G401.6 (cell line): ENCODE results near the gene ITGA11.

Experiments used
- FAIRE-seq: peaks from 2 replicates; lab custom pipeline; 2012; peaks lifted over from hg19 to GRCh38; lab: Jason Lieb, UNC

Gene ITGA11

DNA sequence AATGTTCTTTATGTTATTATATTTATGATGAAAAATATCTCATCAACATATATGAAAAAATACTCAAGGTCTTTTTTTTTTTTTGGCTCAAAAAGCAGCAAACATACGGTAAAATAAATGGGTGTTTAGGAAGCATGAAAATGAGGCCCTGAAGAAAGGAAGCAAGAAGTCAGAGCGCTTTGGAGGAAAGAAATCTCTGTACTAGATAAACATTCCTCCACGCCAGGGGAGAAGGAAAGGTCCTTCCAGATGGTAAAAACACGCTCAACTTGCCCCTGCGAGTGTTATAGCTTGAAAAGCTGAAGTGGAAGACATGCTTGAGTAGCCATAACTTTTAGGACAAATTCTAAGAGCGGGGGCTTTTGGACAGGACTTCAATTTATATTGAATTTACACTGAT, 101.5 kb downstream of the ITGA11 start:
- FAIRE-seq = no peak

GRCh38 chr15:68328964-68329363, 103.0 kb downstream of the ITGA11 start:
- FAIRE-seq = no peak

- FAIRE-seq = no peak
These were observed 103.5 kb downstream of the ITGA11 start for GRCh38 chr15:68328443-68328842.

DNA sequence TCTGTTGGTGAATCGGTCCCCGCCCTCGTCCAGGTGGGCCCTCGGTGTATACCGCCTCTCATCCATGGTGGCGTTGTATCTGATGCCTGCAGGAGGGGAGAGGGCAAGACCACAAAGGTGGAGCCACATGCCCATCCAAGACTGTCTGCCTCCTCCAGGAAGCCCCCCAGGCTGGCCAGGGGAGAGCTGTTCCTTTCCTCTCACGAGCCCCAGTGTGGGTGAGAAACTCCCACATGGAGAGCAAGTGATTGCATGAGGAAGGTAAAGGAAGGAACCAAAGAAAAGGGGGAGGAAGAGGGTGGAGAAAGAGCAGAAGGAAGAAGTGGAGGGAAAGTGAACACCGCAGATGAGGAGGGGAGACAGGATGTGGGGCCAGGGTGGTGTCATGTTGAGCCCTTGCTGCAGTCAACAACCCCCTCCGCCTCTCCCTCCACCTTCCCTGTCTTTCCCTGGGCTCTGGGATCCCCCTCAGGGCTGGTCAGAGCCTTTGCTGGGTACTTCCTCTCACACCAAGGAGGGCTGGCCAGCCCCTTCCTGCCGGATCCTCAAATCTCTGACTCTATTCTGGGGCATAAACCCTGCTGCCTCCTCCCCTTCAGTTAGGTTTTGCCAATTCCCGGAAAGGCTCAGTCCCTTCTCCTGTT, 105.1 kb downstream of the ITGA11 start:
- FAIRE-seq = no peak

DNA sequence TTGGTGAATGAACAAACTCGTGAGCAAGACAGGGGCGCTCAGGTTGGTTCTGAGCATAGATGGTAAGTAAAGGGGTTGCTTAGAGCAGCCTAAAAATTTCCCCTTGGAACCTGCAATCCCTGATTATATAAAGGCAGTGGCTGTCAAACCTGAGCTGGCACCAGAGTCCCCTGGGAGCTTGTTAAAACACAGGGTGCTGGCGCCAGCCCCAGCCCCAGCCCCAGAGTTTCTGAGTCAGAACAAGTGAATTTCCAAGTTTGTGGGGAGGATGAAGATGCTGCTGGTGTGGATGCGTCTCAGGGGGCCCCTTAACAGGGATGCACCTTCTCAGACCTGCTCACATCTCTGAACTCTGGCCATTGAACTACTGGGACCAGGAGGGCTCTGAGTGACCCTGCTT, 106.2 kb downstream of the ITGA11 start:
- FAIRE-seq = no peak

- no peak for FAIRE-seq
These were observed 109.2 kb downstream of the ITGA11 start for GRCh38 chr15:68322796-68323195.

DNA sequence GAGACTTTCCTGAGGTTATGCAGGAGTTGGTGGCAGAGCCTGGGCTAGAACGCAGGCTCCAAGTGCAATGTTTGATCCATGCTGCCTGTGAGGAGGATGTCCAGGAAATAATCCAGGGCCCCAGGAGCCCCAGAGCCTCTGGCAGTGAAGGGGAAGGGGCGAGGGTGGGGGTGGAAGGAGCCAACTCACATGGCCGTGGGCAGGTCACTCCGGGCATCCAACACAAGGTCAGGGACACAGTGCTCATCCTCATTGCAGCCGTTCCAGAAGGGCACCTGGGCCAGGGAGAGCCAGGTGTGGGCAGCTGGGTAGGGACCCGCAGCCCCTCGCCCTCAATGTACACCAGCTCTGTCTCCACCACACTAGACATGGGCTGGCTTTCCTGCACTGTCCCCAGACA, 110.7 kb downstream of the ITGA11 start:
- FAIRE-seq = no peak

- FAIRE-seq = no peak
These were observed 112.0 kb downstream of the ITGA11 start for GRCh38 chr15:68319997-68320396.

- FAIRE-seq = no peak
These were observed 112.7 kb downstream of the ITGA11 start for GRCh38 chr15:68318931-68319909.

GRCh38 chr15:68318008-68318835, 113.7 kb downstream of the ITGA11 start:
- no peak for FAIRE-seq

GRCh38 chr15:68317281-68318007, 114.5 kb downstream of the ITGA11 start:
- no peak for FAIRE-seq

DNA sequence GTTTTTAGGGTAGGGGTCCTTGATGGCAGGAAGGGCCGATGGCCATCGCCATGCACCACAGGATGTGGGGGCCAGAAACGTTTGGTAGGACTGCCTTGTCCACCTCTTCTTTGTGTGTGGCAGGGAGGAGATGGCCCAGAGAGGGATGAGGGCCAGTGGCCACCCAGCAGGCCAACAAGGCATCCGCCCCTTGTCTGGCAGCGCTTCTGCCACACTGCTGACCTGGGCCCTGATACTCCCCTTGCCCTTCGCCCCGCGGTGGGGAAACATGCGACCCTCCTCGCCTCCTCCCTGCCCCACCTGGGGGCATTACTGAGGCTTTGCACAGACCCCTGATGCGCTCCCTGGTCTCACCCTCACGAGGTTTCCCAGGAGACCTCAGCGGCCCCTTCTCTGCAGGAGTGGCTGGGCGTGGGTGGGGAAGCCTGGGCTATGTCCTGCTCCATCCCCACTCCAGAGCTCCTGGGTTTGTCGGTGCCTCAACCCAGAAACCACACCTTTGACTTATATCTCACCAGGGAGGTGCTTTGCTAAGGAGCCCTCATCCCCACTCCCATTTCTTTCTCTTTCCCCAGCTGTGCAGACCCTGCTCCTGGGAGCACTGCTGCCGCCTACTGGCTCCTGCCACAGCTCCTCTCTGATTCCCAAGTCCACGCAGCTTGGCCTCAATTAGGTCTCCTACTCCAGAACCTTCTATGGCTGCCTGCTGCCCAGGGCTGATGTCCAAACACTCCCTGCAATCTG, 115.7 kb downstream of the ITGA11 start:
- no peak for FAIRE-seq

DNA sequence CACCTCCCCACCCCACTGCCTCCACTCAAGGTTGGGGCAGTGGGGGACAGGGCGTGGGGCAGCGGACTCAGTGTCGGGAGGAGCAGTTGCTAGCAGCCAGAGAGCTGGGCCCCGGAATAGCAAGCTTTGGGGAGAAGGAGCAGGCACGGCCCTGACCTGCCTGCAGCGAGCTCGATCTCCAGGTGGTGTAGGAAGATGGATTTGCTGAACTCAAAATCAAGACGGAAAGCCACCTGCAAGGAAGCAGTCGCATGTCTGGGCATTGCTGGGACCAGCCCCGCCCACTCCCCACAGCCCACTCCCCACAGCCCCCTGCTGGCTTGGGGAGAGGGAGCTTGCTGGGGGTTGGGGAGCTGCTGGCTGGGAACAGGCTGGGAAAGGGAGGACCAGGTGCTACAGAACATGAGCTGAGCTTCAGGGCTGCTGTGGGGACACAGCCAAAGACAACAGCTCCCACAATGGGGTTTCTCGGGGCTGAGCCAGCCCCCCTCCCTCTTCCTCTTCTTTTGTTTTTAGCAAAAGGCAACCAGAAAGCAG, 116.4 kb downstream of the ITGA11 start:
- no peak for FAIRE-seq

GRCh38 chr15:68315035-68315434, 116.9 kb downstream of the ITGA11 start:
- FAIRE-seq = no peak

DNA sequence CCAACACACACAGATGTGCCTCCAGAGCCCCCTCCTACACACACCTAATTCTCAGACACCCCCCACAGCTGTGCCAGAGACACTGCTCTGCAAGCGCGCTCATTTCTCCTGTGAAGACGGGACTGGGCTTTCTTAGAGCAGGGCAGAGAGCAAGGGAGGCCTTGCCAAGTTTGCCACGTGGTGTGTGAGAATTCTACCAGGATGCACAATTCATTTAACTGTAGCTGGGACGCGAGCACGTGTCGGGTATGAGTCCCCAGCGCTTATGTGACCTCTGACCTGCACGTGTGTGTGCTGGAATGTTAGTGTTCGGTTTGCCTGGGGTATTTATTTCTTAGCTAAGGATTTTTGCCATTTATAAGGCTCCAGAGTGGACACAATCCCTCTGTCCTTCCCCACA, 117.4 kb downstream of the ITGA11 start:
- no peak for FAIRE-seq

GRCh38 chr15:68313501-68314410, 118.2 kb downstream of the ITGA11 start:
- no peak for FAIRE-seq

GRCh38 chr15:68312701-68313204, 119.2 kb downstream of the ITGA11 start:
- FAIRE-seq = no peak

DNA sequence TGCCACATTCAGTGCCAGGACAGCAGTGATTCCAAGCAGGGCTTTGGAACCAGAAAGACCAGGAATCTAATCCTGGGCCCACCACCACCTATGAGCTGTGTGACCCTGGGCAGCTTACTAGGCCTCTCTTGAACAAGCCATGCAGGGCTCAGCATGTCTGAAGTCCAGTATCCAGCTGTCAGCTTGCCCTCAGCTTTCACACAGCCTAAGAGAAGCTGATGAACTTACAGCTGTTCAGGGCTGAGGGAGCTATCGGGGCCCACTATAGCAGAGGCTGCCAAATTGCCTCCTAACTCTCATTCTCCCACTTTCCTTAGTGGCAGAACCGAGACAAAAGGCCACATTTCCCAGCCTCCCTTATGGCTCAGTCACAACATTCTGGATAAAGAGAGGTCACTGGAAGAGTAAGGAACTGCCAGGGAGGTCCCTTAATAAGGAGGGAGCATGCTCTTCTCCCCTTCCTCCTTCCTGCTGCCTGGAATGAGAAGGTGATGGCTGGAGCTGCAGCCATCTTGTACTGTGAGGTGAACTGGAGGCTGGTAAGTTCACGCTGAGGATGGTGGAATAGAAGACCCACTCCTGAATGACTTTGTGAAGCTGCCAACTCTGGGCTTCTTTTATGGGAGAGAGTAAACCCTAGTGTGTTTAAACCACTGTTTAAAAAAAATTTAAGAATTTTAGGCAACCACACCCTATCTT, 120.0 kb downstream of the ITGA11 start:
- FAIRE-seq = no peak

DNA sequence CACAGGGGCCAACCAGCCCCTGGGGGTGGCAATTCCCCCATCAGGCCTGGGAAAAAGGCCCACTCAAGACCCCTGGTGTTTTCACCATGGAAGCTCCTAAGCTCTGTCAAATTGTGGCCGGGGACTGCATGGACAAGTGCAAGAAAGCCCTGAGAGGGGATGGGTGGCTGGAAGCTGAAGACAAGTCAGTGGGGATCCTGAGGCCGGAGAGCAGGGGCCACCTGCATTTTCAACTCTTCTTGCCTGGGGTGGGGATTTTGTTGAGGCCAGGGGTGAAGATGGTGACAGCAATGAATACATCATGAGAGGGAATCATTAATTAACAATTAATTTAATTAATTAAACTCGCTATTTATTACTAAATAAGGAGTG, 120.5 kb downstream of the ITGA11 start:
- FAIRE-seq = no peak
